Adipose tissue (tissue), 3 donors: Measurements from ENCODE around the gene HECTD4. TPM values are rescaled to one million over a fixed set of nuclear protein-coding genes. Genes with fewer than 3 reads are reported as not detected.

ENCODE experiments used
- H3K27ac ChIP-seq: one replicate; pipeline ENCODE4 v1.5.1; 2013; ENCODE audit warnings: low read depth, low read length
- WGBS, 3 donors: extraction: QIAGEN DNeasy Blood & Tissue Kit; methylation state at CpG; one replicate each; pipeline ENCODE4 v1.1.7; 2013; 5-methylcytosine and 5-hydroxymethylcytosine counted together
- polyA plus RNA-seq, 3 donors: library from polyadenylated mRNA; stranded (reverse); fragments of 200-250 nt; gene quantifications; one replicate each; pipeline ENCODE4 v1.2.3, GENCODE V29; 2013
- donor health status: healthy with polysubstance abuse.
- donor health status: Bipolar disorder and iron deficiency.
- donor health status: healthy.

Gene HECTD4
- polyA plus RNA-seq, 3 donors = 4.0 to 16.6 (median 10.1) TPM

DNA sequence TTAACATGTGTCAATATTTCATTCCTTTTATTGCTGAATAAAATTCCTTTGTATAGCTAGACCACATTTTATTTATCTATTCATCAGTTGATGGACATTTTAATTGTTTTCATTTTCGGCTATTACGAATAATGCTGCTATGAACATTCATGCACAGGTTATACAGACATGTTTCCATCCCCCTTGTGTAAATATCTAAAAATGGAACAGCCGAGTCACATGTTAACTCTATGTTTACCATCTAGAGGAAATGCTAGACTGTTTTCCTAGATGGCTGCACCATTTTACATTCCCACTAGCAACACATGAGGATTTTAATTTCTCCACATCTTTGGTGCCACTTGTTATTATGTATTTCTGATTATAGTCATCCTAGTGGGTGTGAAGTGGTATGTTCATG, 49.2 kb downstream of the HECTD4 start:
- 62 to 82% (median 72%) methylated on average over 3 of the region's 3 CpGs for WGBS, 3 donors
- H3K27ac ChIP-seq = no peak overlapping the region

DNA sequence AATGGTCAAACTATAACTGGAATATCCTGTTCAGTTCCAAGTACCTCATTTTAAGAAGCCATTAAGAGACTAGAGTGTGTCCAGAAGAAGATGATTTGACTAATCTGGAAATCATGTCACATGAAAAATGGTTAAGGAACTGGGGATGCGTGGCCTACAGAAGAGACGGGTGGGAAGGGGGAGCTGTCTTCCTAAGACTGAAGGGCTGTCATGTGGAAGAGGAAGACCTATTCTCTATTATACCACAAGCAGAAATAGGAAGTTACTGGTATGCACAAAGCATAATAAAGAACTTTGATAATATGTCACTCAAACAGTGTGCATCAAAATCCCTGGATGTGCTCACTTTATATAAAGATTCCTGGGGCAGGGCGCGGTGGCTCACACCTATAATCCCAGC, 50.3 kb downstream of the HECTD4 start:
- H3K27ac ChIP-seq = no peak overlapping the region
- WGBS, 3 donors = 75 to 86% (median 80%) methylated on average over 4 of the region's 4 CpGs

DNA sequence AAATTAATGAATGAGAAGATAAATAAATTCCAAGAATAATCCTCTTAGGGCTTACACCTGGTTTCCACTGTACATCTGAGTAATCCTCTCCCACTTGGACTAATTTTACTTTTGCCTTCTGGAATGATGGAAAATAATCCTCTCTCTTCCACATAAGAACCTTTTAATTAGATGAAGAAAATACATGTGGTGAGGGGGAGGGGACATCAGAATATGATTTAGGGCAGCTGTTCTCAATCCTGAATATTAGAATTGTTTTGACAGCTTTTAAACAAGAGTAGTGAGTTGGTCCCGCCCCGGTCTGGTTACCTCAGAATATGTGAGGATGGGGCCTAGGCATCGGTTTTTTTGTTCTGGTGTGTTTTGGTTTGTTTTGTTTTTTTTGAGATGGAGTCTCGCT, 51.5 kb downstream of the HECTD4 start:
- H3K27ac ChIP-seq = no peak overlapping the region
- 91 to 98% (median 93%) methylated on average over 4 of the region's 4 CpGs for WGBS, 3 donors

DNA sequence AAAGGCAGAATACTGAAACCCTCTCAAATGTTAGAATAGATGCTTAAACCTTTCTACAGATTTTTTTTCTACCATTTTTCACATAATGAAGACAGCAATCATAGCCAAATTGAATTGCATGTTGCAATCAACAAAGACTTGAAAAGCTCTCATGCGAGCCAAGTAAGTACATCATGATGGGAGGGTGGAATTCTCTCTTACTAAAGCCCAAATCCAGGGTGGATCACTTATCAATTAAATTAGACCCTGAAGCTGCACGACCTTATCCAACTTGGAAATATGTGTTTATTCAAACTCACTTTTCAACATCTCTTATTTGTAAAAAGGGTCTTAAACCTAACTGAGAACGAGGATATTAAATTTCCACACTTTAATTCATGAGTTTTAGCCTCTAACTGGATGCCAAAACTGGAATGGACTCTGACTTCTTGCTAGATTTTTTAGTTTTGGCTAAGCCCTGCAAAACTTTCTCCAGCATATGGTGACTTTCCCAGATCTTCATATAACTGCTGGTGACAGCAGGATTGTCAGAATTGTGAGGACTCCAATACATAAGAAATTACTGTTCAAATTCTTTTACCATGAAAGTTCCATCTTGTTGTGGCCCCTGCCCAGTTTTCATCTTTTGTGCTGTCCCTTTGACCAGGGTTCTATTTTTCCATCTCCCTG, 53.6 kb downstream of the HECTD4 start:
- WGBS, 3 donors = 62 to 70% (median 65%) methylated on average over 3 of the region's 3 CpGs
- H3K27ac ChIP-seq = no peak overlapping the region

DNA sequence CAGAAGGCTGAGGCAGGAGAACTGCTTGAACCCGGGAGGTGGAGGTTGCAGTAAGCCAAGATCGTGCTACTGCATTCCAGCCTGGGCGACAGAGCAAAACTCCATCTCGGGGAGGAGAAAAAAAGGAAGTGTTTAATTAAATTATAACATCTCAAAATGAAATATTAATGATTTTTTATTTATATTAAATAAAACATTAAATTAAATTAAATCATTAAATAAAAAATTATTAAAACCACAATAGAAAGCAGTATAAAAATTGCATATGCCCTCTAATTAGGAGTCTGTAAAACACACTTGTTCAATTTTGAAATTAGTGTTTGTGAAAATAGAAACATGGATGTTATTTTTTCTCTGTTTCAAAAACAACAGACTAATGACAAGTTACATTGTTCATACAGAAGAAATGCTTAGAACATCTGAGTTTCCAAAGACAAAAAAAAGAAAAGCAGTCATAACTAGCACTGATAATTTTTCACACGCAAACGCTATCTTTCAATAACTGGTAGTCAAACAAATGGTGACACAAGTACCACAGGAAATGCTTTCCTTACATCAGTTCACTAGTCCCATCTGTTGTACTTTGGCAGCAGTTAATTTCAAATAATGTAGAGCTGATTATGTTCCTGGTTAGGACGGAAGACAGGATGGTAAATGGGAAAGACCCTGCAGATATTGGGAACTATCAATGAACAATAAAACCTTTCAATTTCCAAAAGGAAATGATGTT, 54.9 kb downstream of the HECTD4 start:
- 72 to 87% (median 84%) methylated on average over 7 of the region's 7 CpGs for WGBS, 3 donors
- no peak overlapping the region for H3K27ac ChIP-seq

DNA sequence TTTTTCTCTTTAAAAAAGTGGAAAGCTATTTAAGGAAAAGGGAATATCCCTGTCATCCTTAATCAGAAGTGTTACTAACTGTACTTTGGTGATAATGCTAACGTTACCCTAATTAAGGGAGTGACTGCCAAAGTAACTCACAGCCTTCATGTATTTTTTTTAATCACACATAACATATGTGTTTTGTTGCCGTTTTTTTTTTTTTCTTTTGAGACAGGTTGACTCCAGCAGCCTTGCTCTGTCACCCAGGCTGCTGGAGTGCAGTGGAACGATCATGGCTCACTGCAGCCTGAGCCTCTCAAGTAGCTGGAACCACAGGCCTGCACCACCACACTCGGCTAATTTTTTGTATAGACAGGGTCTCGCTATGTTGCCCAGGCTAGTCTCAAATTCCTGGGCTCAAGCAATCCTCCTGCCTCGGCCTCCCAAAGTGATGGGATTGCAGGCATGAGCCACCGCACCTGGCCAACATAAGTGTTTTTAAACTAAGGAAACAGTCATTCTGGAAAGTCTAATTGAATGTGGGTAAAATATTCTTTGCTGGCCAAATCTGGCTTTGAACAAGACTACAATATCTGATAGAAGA, 56.5 kb downstream of the HECTD4 start:
- WGBS, 3 donors = 78 to 91% (median 87%) methylated on average over 7 of the region's 7 CpGs
- no peak overlapping the region for H3K27ac ChIP-seq

DNA sequence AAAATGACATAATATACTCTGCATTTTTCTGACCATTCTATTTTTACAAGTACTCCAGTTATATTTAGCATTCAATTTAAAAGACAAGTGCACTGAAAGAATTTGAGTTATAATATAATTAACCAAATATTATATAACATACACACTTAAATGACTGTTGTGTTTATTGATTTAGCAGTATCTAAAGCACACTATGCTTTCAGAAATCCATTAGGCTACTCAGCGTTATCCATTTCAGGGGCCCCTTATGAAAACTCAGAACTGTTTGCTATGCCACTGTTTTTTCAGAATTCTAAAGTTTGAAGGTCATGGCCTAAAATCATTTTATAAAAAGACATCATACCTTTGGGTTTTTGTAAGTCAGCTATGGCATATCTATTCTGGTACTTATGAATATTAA, 57.1 kb downstream of the HECTD4 start:
- H3K27ac ChIP-seq = no peak overlapping the region
- WGBS, 3 donors = 56 to 93% (median 88%) methylated on average over 1 of the region's 1 CpG

DNA sequence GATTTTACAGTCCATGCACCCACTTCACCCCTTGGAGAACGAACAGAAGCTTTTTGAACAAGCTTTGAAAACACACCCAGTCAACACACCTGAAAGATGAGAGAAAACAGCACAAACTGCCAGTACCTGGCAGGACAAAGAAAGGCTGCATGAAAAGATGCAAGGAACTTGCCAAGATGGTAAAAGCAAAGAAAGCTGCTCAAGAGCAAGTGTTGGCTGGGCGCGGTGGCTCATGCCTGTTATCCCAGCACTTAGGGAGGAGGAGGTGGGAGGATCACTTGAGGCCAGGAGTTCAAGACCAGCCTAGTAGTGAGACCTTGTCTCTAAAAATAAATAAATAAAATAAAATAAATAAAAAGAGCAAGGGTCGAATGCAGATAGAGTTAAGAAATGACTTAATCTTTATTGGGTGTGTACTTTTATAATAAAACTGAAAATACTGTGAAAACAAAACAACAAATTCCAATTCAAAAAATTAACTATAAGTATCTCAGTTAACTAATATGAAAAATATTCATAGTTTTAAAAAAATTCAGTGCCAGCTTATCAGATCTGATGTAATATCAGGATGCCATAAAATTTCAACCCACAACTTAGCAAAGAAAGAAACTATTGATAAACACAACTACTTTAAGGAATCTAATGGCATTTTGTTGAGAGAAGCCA, 59.2 kb downstream of the HECTD4 start:
- no peak overlapping the region for H3K27ac ChIP-seq
- WGBS, 3 donors = 67 to 90% (median 84%) methylated on average over 4 of the region's 4 CpGs

DNA sequence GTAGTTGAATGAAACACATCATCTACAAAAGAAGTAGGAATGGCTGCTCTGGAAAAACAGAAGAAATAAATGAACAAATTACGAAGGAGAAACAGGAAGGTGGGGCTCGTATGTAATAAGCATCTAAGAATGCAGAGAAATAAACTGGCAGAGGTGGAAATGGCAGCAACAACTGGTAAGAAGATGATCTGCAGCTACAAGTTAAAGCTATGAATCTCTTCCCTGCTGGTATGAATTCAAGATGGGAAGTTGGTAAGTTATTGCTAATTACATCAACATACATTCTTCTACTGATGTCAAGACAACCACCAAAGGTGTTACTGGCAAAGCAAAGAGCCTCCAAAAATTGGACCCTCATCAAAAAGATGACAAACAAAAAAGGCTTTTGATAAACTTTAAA, 59.8 kb downstream of the HECTD4 start:
- WGBS, 3 donors = 56 to 74% (median 57%) methylated on average over 2 of the region's 2 CpGs
- no peak overlapping the region for H3K27ac ChIP-seq

DNA sequence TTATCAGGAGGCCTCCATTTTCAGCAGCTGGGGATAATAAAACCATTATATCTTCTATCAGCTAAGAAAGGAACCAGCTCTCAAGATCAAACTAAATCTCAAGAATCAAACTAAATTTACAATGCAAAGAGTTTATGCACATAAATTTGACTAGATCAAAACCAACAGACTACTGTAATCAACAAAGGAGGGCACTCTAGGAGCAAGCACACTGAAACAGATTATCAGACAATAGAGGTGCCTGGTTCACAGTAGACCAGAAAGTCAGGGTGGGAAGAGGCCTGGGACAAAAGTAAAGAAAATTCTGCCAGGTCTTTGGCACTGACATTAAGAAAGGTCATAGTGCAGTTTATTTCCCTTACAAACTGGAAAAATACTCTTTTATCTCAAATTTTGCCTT, 61.0 kb downstream of the HECTD4 start:
- H3K27ac ChIP-seq = no peak overlapping the region

DNA sequence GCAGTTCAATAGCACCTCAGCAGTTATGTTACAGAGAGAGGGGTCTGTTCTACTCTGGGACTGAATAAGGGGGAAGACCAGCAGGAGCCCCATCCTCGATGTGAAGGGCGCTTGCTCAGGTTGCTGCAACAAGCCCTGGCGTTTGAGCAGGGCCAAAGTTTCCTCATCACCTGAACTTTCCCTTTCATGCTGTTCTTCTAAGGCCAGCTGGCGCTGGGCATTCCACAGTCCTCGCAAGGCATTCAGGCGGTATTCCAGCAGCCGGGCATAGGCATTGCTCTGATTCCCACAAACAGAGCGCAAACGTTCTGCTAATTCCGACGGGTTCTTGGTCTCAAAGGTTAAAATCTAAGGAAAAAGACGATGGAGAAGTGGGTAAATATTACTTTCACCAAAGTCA, 62.8 kb downstream of the HECTD4 start:
- no peak overlapping the region for H3K27ac ChIP-seq
- WGBS, 3 donors = 94 to 97% (median 96%) methylated on average over 12 of the region's 12 CpGs

DNA sequence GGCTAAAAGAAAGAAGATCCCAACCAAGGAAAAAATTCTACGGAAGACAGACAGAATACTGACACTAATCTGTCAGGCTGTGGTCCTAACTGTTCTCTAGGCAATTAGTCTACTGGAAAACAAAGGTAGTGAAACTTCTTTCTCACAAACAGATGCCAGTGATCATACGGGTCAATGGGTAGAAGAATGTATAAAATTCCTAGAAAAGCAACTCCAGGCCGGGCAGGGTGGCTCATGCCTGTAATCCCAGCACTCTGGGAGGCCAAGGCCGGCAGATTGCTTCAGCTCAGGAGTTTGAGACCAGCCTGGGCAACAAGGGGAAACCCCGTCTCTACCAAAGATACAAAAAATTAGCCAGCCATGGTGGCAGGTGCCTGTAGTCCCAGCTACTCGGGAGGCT, 64.8 kb downstream of the HECTD4 start:
- 87 to 95% (median 91%) methylated on average over 6 of the region's 6 CpGs for WGBS, 3 donors

DNA sequence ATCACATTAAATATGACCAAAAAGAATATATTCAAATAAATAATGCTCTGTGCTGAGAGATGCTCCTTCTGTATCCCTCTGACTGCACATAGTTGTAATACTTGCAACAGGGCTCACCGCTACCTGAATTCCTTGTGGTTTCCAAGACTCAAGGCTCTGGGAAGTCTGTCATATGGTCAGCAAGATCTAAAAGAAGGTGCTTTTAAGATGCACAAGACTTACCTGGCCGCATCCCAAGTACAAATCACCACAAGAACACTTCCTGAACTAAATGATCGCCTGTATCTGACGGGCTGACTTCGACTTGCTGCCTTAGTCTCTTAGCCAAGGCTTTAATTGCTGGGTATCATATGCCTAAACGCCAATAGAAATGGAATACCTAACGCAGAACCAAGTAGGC, 67.2 kb downstream of the HECTD4 start:
- H3K27ac ChIP-seq = no peak overlapping the region
- 67 to 97% (median 96%) methylated on average over 7 of the region's 7 CpGs for WGBS, 3 donors

More for the DNA sequence above, 64.8 kb downstream of the HECTD4 start:
- H3K27ac ChIP-seq = no peak overlapping the region

DNA sequence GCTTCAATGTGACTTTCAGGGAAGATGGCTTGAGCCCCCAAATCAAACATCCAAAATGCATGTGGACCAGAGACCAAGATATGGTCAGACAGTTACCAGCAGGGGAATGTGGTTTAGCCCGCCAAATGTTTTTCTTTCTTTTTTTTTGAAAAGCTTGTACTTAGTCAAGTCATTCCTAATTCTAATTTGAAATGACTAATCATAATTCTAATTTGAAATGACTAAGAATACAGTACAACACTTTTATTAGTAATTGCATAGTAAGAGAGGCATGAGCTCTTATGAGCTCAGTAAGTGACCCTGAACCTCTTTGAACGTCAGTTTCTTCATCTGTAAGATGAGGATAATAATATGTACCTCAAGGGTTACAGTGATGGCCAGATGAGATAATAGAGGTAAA, 72.4 kb downstream of the HECTD4 start:
- 67 to 86% (median 81%) methylated on average over 2 of the region's 2 CpGs for WGBS, 3 donors

DNA sequence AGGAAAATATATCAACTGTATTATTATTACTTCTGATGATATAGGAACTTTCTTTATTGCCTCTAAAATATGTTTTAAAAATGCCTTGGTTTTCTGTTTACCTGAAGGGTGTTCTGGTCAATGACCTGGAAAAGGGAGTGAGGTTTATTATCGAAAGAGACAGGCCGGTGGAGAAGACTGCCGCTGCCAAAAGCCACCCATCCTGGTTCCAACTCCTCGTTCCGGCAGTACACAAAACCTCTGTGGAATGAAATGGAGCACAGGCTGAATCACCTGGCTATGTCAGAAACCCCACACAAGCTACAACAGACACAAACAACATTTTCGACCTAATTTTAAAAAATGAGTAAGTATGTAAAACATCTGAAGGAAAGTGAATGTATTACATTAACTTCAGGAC, 73.6 kb downstream of the HECTD4 start:
- H3K27ac ChIP-seq = no peak overlapping the region
- WGBS, 3 donors = 82 to 85% (median 83%) methylated on average over 6 of the region's 6 CpGs

More for the DNA sequence above, 72.4 kb downstream of the HECTD4 start:
- no peak overlapping the region for H3K27ac ChIP-seq

DNA sequence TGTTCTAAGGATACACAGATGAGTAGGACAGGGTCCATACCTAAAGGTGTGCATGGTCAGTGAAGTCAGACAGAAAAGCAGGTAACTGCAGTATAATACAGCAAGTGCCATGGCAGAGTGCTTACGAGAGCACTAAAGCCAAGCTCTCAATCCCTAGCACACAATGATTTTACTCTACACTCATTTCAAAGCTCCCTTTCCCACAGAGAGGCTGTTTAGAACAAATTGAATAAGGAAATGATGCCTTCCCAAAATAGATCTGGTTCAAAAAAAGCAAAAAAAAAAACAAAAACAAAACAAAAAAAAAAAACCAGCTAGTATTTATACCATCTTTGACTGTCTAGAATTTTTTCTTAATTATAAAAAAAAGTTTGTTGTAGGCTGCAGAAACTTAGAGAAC, 74.1 kb downstream of the HECTD4 start:
- 76 to 91% (median 82%) methylated on average over 1 of the region's 1 CpG for WGBS, 3 donors
- no peak overlapping the region for H3K27ac ChIP-seq

DNA sequence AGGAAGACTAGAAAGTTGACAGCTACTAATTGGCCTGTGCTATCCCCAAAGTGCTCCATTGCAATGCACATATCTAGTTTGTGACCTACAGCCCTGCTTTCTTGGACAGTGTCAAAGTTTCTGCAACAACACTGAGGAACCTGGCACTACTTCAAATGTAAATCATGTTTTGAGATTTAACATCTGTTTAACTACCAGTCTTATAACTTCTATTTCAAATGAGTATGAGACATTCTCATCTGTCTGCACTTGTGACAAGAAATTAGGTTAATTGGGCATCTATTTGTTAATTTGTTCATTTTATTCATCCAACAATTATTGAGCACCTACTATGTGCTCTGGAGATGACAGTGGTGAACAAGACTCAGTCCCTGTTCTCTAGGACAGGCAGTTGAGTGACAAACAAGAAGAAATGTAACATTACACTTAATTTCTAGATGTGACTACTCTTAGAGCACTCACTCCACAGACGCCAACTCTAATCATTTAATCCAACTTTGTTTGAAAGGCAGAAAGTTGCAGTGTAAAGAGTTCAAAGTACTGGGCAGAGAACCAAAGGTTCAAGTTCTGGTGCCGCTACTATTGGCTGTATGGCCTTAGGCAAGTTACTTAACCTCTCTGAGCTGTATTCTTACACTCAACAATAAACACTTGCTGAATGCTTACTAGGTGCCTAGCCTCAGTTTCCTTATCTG, 74.8 kb downstream of the HECTD4 start:
- 82 to 88% (median 85%) methylated on average over 2 of the region's 2 CpGs for WGBS, 3 donors

DNA sequence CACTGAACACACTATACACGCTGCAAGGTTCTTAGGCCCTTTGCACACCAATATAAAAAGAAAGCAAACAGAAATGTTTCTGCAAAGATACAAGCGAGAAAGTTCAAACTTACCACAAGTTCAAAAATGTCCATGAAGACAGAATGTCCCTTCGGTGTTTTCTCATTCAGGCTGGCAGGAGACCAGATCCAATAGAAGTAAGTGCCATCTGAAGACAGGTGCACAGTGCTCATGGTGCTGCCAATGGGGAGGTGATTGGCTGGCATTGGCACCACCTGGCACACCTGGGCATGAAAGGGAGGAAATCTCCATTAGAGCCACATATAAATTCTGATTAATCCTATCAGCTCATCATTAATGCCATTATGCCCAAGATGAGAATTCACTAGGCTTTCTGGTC, 76.3 kb downstream of the HECTD4 start:
- no peak overlapping the region for H3K27ac ChIP-seq
- WGBS, 3 donors = 56 to 97% (median 91%) methylated on average over 3 of the region's 3 CpGs

More for the DNA sequence above, 74.8 kb downstream of the HECTD4 start:
- no peak overlapping the region for H3K27ac ChIP-seq

DNA sequence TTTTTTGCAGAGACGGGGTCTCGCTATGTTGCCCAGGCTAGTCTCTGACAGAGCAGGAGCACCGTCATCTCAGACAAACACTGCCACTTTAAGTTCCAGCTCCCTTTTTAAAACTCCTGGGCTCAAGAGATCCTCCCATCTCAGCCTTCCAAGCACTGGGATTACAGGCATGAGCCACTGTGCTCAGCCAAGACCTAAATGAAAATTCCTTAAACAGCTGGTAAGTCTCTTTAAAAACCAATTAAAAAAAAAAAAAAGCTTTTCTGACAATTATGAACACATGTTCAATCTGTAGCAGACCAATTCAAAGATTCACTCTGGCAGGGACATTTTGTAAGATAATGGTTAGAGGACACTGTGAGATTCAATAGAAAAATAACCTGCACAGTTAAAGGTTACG, 77.8 kb downstream of the HECTD4 start:
- WGBS, 3 donors = 89 to 93% (median 92%) methylated on average over 4 of the region's 4 CpGs
- H3K27ac ChIP-seq = no peak overlapping the region
